ENCODE results near the gene TMEM132D. TPM values are rescaled to one million over a fixed set of nuclear protein-coding genes. Genes with fewer than 3 reads are reported as not detected.
A peak's percentile ranks its signal among the peaks of the same experiment; 100 is the strongest.

TMEM132D gene
- 16.5 TPM for total RNA-seq (ENCODE audit: unreplicated experiment)
- long read RNA-seq, partial matches to known transcripts, result 0 of 1 reads
- long read RNA-seq, other reads (novel, unspliced or antisense), result 1 of 1 reads

- H3K4me1 Mint-ChIP-seq (ENCODE audit: low read depth, unreplicated experiment), result peaks cover 4% of the 10 kb centered on the region
- peaks cover 9% of the 10 kb centered on the region for H3K27me3 Mint-ChIP-seq (ENCODE audit: unreplicated experiment)
- peak; percentile 55 for DNase-seq
- TF ChIP-seq CTCF (IDR thresholded peaks at IDR 0.05; ENCODE audit: partially characterized antibody, unreplicated experiment), result no peak
- peaks cover 17% of the 10 kb centered on the region for H3K9me3 Mint-ChIP-seq (ENCODE audit: unreplicated experiment)
- peak within 1 kb of the TSS; percentile 91 for H3K4me3 Mint-ChIP-seq (ENCODE audit: unreplicated experiment)
- peaks cover 6% of the 10 kb centered on the region for H3K36me3 Mint-ChIP-seq (ENCODE audit: unreplicated experiment)
- H3K27ac Mint-ChIP-seq (ENCODE audit: unreplicated experiment), result peak within 1 kb of the TSS; percentile 74
Observed at GRCh38 chr12:129903956-129904829, at the start of gene TMEM132D. Gene TMEM132D, minus strand, starts transcription at chr12:129904025.

GRCh38 chr12:129949651-129950050 is 45.8 kb upstream of the TMEM132D start:
- no peak for DNase-seq
- Mint-ChIP-seq H3K9me3 (ENCODE audit: unreplicated experiment) (peaks cover 2% of the 10 kb centered on the region), H3K4me3 (ENCODE audit: unreplicated experiment) (no peak overlapping the region), H3K36me3 (ENCODE audit: unreplicated experiment) (peaks cover 5% of the 10 kb centered on the region), H3K27ac (ENCODE audit: unreplicated experiment) (no peak overlapping the region), H3K27me3 (ENCODE audit: unreplicated experiment) (peaks cover under 1% of the 10 kb centered on the region), H3K4me1 (ENCODE audit: low read depth, unreplicated experiment) (no peaks in the 10 kb centered on the region)
- TF ChIP-seq CTCF (IDR thresholded peaks at IDR 0.05; ENCODE audit: partially characterized antibody, unreplicated experiment), result no peak

- H3K4me3 Mint-ChIP-seq (ENCODE audit: unreplicated experiment), result no peak overlapping the region
- TF ChIP-seq CTCF (IDR thresholded peaks at IDR 0.05; ENCODE audit: partially characterized antibody, unreplicated experiment), result no peak
- H3K4me1 Mint-ChIP-seq (ENCODE audit: low read depth, unreplicated experiment), result no peaks in the 10 kb centered on the region
- peaks cover 2% of the 10 kb centered on the region for H3K9me3 Mint-ChIP-seq (ENCODE audit: unreplicated experiment)
- DNase-seq, result no peak
- H3K27ac Mint-ChIP-seq (ENCODE audit: unreplicated experiment), result no peak overlapping the region
- peaks cover 5% of the 10 kb centered on the region for H3K36me3 Mint-ChIP-seq (ENCODE audit: unreplicated experiment)
- H3K27me3 Mint-ChIP-seq (ENCODE audit: unreplicated experiment), result peaks cover 2% of the 10 kb centered on the region
Observed at GRCh38 chr12:129941618-129942017, 37.8 kb upstream of the TMEM132D start.

- no peaks in the 10 kb centered on the region for H3K4me1 Mint-ChIP-seq (ENCODE audit: low read depth, unreplicated experiment)
- no peak for DNase-seq
- H3K4me3 Mint-ChIP-seq (ENCODE audit: unreplicated experiment), result no peak overlapping the region
- H3K36me3 Mint-ChIP-seq (ENCODE audit: unreplicated experiment), result peaks cover 12% of the 10 kb centered on the region
- H3K27me3 Mint-ChIP-seq (ENCODE audit: unreplicated experiment), result no peaks in the 10 kb centered on the region
- no peak overlapping the region for H3K27ac Mint-ChIP-seq (ENCODE audit: unreplicated experiment)
- H3K9me3 Mint-ChIP-seq (ENCODE audit: unreplicated experiment), result peaks cover 8% of the 10 kb centered on the region
- TF ChIP-seq CTCF (IDR thresholded peaks at IDR 0.05; ENCODE audit: partially characterized antibody, unreplicated experiment), result no peak
Observed at GRCh38 chr12:129938089-129938488, 34.3 kb upstream of the TMEM132D start.

- no peak for TF ChIP-seq CTCF (IDR thresholded peaks at IDR 0.05; ENCODE audit: partially characterized antibody, unreplicated experiment)
- Mint-ChIP-seq H3K4me1 (ENCODE audit: low read depth, unreplicated experiment) (no peaks in the 10 kb centered on the region), H3K27me3 (ENCODE audit: unreplicated experiment) (no peaks in the 10 kb centered on the region), H3K27ac (ENCODE audit: unreplicated experiment) (no peak overlapping the region), H3K9me3 (ENCODE audit: unreplicated experiment) (peaks cover 8% of the 10 kb centered on the region), H3K4me3 (ENCODE audit: unreplicated experiment) (no peak overlapping the region), H3K36me3 (ENCODE audit: unreplicated experiment) (peaks cover 12% of the 10 kb centered on the region)
- DNase-seq, result no peak
Observed at GRCh38 chr12:129937426-129937825, 33.6 kb upstream of the TMEM132D start.
